A673 (cell line): ENCODE data around the gene ASNSD1.

Source experiments
- EZH2 ChIP-seq: fragments of 200-600 bp; sonication (generic); IDR thresholded peaks from 2 replicates; pipeline ENCODE4 v1.6.1; 2017; ENCODE audit warnings: borderline replicate concordance, low read depth, mild to moderate bottlenecking, mixed read lengths, antibody characterized with exemption, low read length; ENCODE audit not compliant: poor library complexity, severe bottlenecking
- TF ChIP-seq, protein P1 (sequence below): fragments of 300-800, 200-600 bp; sonication (generic); conservative IDR thresholded peaks from 2 replicates; pipeline ENCODE4 v1.5.1; 2017; ENCODE audit warnings: low read depth, mild to moderate bottlenecking, antibody characterized with exemption, low read length, moderate library complexity, mixed read lengths

DNA sequence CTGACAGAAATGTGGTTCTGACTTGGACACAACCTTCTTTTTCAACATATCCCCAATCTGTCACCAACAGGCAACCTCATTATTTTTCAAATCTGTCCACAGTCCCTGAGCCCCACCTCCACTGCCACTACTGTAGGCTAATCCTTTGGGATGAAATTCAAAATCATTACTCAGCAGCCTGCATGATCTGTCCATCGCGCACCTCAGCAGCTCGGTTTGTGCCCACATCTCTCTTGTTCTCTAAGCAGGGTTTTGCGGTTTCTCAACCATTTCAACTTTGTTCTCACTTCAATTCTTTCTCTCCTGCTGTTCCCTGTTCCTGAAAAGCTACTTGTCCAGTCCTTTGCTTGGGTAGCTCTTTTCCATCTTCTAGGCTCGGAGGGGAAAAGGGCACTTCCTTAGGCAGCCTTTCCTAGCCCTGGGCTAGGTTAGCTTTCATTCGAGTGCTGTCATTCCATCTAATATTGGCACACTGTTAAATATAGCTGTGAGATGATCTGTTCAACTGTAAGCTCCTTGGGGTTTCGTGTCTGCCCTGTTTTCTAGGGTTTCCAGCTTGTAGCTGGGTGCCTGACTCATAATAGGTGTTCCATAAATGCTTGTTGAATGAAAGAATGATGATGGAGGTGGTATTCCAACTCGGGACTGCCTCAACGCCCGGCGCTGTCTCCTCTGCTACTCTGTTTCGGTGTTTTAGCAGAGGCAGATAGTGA is 12.6 kb downstream of the ASNSD1 start:
- TF ChIP-seq EZH2 = no peak
- TF ChIP-seq, protein P1, sequence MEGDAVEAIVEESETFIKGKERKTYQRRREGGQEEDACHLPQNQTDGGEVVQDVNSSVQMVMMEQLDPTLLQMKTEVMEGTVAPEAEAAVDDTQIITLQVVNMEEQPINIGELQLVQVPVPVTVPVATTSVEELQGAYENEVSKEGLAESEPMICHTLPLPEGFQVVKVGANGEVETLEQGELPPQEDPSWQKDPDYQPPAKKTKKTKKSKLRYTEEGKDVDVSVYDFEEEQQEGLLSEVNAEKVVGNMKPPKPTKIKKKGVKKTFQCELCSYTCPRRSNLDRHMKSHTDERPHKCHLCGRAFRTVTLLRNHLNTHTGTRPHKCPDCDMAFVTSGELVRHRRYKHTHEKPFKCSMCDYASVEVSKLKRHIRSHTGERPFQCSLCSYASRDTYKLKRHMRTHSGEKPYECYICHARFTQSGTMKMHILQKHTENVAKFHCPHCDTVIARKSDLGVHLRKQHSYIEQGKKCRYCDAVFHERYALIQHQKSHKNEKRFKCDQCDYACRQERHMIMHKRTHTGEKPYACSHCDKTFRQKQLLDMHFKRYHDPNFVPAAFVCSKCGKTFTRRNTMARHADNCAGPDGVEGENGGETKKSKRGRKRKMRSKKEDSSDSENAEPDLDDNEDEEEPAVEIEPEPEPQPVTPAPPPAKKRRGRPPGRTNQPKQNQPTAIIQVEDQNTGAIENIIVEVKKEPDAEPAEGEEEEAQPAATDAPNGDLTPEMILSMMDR = no peak
